NCI-H146 (cell line): ENCODE results near the gene IL17B.

Source experiments
- DNase-seq: peaks from one replicate; lab custom pipeline; 2025; lab: John Stamatoyannopoulos, UW

Gene IL17B

GRCh38 chr5:149376711-149377447, 2.2 kb downstream of the IL17B start:
- DNase-seq = no peak

GRCh38 chr5:149376104-149376503, 3.0 kb downstream of the IL17B start:
- no peak for DNase-seq

DNA sequence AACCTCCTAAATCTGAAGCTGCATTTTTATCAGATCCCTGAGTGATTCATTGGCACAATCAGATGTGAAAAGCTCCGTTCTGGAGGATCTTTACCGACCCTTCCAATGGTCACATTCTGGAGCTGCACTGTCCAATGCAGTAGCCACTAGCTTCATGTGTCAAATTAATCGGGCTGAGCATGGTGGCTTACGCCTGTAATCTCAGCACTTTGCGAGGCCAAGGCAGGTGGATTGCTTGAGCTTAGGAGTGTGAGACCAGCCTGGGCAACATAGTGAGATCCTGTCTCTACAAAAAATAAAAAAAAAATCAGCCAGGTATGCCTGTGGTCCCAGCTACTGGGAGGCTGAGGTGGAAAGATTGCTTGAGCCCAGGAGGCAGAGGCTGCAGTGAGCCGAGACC, 3.7 kb downstream of the IL17B start:
- no peak for DNase-seq

DNA sequence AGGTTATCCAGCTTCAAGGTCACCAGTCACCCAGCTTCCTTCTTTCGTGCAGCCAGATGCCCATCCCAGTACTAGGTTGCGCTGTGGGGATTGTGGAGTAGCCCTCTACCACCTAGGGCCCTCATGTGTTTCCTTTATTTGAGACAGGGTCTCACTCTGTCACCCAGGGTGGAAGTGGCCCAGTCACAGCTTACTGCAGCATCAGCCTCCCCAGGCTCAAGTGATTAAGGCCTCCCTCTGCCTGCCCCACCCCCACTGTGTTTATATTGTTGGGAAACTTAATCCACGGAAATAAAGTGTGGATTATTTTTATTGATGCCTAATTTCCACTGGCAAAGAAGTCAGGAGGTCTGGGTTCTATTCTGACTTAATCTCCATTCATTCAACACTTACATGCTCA, 4.3 kb downstream of the IL17B start:
- DNase-seq = no peak

DNA sequence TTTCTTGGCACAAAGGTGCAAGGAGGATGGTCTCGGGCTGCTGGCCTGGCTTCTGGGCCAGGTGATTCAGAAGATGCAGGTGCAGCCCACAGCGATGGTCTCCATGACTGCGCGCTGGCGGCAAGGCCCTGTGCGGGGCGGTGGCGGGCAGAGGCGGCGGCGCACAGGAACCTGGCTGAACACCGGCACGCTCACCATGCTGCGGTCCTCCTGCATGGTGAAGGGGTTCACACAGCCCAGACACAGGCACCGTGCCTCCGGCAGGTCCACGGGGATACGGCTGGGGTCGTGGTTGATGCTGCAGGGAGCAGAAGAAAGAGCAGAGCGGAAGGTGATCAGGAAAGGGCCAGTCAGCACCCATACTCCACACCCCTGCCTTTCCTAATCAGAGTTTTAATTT, 4.8 kb downstream of the IL17B start:
- no peak for DNase-seq

- no peak for DNase-seq
Measured at GRCh38 chr5:149372932-149373331, 6.2 kb downstream of the IL17B start.

DNA sequence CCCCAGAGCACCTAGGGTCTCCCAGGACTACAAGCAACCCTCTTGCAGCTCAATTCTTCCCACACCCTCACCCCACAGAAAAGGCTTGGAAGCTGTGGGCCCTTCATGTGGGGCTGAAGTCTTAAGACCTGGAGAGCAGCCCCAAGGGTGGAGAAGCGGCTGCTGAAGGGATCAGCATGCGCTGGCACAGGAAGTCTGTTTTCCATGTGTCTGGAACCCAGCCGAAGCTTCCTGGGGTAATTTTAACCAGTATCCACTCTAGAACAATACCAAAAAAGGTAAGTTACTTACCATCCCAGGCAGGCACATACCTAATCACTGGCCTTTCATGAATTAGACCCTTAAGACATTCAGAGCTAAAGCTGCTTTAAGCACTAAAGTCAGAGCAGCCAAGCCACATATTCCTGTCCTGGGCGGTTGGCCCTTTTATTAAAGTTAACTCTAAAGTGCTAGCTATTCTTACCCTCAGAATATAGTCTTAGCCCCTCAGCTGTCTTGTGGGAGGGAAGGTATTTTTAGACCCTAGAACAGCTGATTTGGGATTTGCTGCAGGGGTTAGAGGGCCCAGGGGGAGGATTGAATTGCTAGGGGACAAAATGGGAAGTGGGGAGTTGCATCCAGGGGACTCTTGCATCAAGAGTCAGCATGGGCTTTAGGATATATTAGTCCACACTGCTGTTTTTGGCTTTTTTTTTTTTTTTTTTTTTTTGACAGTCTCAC, 6.9 kb downstream of the IL17B start:
- no peak for DNase-seq

DNA sequence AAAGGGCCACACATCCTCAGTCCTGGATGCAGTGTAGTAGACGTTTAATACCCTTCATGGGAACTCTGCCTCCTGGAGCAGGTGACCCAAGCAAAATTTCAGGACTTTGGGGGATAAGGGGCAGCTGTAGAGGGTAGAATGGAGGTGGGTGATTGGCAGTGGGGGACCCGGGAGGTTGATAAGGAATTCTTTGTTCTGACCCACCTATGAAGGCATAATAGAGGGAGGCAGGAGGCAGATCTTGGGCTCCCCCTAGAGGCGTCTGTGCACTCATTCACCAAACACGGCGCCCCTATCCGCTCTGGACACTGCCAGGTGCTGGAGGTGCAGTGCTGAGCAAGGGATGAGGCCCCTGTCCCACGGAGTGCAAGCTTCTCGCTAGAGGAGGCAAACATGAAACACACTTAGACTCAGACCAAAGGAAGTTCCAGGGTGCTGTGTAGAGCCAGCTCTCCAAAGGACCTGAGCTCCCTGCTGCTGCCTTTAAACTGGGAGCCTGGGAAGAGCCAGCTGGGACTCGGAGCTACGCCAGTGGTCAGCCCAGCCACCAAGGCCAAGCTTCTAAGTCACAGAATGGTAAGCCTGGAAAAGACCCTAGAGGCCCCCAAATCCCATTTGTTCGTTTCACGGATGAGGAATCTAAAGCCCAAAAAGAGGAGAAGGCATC, 7.7 kb downstream of the IL17B start:
- peak; percentile 66 for DNase-seq

DNA sequence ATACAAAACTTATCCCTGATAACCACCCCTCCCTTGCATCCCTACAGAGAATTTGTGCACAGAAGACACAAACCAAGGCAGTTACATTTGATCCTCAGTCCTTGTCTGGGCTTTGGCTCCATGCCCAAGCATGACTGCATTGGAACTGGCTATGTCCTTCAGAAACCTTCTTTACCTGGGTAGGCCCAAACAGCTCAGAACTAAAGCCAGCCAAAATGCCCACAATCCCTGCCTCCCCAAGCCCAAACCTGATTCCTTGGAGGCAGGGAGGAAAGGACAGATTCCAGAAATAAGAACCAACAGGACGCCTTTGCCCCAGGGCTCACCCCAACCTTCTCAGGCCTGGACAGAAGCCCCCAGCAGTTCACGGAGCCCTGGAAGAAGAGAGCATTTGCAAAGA, 8.2 kb downstream of the IL17B start:
- DNase-seq = no peak

- no peak for DNase-seq
Measured at GRCh38 chr5:149367972-149368645, 11.0 kb downstream of the IL17B start.

DNA sequence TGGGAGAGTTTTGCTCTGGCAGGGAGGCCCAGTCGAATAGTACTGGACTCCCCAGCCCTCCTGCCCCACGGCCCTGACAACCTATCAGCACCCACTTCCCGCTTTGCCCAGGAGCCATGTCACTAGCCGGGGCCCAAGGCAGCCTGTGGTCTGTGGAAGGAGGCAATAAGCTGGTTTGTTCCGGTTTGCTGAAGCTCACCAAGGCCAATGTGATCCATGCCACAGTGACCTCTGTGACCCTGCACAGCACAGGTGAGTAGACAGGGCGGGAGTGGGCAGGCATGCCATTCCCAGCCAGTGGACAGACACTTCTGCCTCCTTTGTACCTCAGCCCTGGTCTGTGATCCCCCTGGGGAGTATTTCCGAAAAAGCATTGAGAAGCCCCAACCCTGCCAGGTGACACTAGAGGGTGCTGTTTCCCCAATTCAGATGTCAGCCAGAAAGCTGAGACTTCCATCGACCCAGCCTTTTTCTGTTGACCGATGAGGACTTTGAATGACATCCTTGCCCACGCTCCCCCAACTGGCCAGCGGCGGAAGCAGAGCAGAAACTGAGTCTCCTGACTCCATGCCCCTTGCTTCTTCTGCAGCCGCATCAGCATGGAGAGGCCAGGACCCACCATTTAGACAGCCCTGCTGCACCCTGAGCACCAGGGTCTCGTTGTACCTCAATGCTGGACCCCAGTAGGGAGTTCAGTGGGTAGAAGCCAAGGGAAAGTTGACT, 11.7 kb downstream of the IL17B start:
- DNase-seq = peak; percentile 78

- DNase-seq = no peak
Measured at GRCh38 chr5:149366169-149366729, 12.8 kb downstream of the IL17B start.

DNA sequence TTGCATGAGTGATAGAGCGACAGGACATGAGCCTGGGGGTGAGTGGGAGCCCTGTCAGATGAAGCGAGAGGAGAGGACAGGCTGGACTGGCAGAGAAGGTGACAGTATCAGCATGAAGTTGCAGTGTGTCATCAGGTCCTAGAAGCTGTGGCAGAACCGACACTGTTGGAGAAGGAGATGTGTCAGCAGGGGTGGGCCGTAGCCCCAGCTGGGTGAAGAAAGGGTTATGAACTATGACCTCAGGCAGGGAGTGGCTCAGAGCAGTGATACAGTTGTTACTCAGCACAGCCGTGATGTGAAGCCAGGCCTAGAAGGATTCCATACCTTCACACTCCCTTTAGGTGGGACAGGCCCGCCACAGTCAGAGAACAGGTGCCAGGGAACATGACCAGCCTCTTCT, 13.7 kb downstream of the IL17B start:
- DNase-seq = no peak

- DNase-seq = no peak
Measured at GRCh38 chr5:149364719-149365118, 14.4 kb downstream of the IL17B start.

DNA sequence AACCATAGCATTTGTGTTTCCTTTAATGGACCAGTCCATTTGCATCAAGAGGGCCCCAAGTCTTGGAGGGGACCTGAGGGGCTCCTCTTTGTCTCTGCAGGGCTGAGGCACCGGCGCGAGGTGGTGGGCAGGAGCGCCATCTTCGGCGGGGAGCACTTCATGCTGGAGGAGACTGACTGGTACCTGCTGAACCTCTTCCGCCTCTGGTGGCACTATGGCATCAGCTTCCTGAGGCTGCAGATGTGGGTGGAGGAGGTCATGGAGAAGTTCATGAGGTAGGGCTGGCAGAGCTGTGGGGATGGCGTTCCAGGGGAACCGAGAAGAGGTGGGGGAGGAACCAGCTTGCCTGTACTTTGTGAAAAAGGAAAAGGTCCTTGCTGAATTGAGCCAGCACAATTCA, 15.2 kb downstream of the IL17B start:
- no peak for DNase-seq

DNA sequence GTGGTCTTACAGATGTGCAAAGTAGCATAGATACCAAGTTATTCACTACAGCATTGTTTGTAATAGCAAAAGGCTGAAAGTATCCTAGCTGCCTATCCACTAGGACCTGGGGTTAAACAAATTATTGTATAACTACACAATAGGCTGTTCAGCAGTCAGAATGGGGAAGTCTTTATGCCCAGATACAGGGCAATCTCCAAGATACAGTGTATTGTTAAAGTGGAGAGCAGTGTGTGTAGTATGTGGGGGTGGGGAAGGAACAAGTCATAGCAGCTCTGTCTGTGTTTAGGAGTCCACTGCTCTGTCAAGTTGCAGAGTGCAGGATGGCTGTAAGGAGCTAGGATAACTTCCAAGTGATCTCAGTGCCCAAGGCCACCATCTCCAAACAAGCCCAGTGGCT, 15.7 kb downstream of the IL17B start:
- no peak for DNase-seq

- no peak for DNase-seq
Measured at GRCh38 chr5:149362541-149362940, 16.6 kb downstream of the IL17B start.

DNA sequence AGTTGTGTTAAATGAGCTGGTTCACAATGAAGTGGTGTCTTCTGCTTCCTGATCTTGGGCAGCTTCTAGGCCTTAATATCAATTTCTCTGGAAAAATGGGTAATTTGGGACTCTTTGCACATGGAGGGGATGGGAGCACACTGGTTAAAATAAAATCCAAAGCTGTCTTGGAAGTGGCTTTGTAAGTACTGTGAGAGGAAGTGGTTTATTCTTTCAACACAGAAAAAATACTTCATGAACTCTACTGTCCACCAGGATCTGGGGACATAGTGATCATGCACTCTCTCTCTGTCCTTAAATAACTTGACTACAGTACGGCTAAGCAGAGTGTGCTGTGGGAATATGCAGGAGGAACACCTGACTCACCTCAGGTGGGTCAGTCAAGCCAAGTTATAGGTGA, 18.8 kb downstream of the IL17B start:
- DNase-seq = no peak

DNA sequence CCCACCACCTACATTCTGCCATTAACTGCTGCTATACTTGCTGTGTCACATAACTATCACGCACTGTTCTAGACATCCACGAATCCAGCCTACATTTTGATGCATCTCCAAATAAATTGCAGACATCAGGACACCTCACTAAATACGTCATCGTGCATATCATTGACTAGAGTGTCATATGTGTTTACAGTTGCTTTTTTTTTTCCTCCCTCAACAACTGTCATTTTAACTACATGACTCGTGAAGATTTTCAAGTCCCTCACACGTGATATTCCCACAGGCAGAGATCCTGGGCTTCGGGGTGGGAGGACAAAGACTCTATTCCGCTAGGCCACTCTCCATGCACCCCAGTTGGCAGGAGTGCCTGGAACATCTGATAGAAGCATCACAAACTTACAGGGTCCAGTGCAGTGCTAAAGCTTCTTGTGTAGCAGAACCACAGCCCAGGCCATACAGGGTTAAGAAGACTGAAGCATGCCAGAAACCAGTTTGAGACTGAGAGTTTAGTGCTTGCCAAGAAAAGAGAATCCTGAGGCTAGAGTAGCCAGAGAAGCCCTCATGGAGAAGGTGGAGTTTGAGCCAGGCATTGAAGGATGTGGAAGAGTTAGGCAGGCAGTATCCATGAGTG, 20.1 kb downstream of the IL17B start:
- DNase-seq = no peak

- DNase-seq = peak; percentile 48
Measured at GRCh38 chr5:149358294-149358651, 20.8 kb downstream of the IL17B start.
